Stimulated activated CD8-positive, alpha-beta memory T cell treated with anti-CD3 and anti-CD28 coated beads, Interleukin-4, amount 100 ng/mL, for 4 hours (primary cell): ENCODE data around the gene RBFOX2.

Source experiments
- DNase-seq, 2 donors: peaks; one replicate each; pipeline ENCODE4 v3.0.0-alpha.2; 2020; ENCODE audit warnings: low read depth in 2 of 2, low spot score in 1 of 2

Gene RBFOX2

GRCh38 chr22:35870517-35871293, 157.9 kb downstream of the RBFOX2 start:
- DNase-seq = no peak

DNA sequence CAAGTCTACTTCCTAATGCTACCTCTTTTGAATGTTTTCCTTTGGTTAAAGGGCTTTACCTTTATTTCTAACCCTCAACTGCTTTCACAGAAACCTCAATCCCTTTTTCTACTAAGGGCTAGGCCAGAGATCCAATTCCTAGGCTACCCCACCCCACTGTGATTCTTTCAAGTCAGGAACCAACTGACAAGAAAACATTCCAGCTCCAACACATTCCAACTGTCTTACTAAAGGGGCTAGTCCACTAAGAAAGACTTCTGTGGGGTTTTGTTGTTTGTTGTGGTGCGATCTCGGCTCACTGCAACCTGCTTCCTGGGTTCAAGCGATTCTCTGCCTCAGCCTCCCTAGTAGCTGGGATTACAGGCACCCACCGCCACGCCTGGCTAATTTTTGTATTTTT, 159.7 kb downstream of the RBFOX2 start:
- DNase-seq = no peak

DNA sequence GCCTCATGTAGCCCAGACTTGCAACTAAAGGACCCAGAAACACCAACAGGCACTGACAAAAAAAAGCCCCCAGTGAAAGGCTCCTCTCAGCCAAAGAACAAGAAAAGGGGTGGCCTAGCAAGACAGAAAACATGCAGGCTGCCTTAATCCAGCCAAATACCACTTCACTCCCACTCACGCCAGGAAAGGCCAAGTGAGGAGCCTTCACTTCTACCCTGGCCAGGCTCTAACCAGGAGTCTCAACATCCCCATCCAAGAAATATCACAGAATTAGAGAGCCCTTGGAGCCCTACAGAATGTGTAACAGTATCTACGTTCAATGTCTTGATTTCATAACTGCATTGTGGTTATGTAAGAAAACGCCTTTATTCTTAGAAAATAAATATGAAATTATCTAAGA, 162.0 kb downstream of the RBFOX2 start:
- DNase-seq = no peak

GRCh38 chr22:35864545-35865165, 164.0 kb downstream of the RBFOX2 start:
- no peak for DNase-seq

DNA sequence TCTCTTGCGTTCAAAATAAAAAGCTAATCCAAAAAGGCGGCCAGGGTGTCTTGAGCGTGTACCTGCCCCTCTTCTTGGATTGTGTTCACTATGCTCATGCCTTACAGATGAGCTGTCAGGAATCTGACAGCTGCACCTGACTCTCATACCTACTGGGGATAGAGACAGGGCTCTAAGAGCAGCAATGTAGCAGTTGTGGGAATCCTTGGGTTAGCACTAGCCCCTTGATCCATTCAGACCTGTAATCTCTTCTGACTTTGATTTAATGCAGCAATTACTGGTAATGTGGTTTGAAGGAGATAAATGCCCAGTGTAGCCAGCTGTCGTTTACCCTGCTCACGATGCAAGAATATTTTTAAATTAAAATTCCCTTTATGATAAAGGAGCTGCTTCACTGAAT, 165.2 kb downstream of the RBFOX2 start:
- DNase-seq = no peak

- DNase-seq = no peak
Observed at GRCh38 chr22:35862697-35863096, 165.9 kb downstream of the RBFOX2 start.

DNA sequence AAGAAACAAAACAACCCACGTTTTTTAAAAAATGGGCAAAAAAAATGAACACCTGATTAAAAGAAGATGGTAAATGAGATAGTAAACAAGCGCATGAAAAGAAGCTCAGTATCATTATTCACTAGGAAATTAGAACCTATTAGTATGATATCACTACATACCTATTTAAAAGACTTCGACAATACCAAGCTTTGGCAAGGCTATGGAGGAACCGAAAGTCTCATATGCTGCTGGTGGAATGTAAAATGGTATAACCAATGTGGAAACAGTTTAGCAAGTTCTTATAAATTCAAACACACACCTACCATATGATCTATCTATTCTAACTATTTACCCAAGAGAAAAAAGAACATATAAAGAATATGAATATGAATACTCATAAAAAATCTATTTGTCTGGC, 167.2 kb downstream of the RBFOX2 start:
- DNase-seq = no peak

- DNase-seq = no peak
Observed at GRCh38 chr22:35860837-35861236, 167.8 kb downstream of the RBFOX2 start.

DNA sequence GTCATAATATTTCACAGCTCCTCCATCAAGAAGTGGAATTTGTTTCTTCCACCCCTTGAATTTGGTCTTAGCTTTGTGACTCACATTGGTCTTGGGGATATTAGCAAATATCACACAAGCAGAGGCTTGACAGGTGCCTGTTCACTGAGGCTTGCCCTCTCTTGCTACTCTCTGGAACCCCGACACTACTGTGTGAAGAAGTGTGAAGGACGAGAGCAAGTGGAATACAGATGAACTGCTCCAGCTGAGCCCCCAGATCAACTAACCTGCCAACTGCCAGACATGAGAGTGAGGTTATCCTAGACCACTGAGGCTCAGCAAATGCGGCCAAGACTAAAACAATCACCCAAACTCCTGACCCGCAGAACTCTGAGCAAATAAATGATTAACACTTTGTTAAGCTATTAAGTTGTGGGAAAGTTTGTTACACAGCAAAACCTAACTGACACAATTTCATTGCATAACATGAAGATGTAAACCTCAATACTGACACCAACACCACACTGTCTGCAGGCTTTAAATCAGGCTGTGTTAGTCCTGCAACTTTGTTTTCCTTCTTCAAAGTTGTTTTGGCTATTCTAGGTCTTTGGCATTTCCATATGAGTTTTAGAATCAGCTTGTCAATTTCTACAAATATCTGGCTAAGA, 168.4 kb downstream of the RBFOX2 start:
- no peak for DNase-seq

DNA sequence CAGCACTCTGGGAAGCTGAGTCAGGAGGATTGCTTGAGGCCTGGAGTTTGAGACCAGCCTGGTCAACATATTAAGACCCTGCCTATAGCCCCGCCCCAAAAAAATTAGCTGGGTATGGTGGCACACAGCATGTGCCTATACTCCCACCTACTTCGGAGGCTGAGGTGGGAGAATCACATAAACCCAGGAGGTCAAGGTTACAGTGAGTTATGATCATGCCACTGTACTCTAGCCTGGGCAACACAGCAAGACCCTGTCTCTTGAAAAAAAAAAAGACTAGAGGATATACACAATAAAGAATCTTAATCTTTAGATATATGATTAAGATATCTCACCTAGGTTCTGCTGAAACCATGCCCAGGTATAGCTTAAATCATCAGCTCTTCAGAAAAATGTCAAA, 174.3 kb downstream of the RBFOX2 start:
- DNase-seq = no peak

DNA sequence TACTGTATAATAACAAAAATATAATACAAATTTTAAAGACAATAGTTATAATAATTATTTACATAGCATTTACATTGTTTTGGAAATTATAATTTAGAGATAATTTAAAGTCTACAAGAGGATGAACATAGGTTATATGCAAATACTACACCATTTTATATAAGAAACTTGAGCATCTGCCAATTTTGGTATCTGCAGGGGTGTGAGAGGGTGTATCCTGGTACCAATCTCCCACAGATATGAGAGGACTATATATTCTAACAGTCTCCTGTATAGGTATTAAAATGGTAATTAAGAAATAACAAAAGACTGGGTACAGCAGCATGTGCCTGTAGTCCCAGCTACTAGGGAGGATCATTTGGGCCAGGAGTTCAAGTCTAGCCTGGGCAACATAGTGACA, 176.5 kb downstream of the RBFOX2 start:
- no peak for DNase-seq

GRCh38 chr22:35850831-35851230, 177.8 kb downstream of the RBFOX2 start:
- no peak for DNase-seq

DNA sequence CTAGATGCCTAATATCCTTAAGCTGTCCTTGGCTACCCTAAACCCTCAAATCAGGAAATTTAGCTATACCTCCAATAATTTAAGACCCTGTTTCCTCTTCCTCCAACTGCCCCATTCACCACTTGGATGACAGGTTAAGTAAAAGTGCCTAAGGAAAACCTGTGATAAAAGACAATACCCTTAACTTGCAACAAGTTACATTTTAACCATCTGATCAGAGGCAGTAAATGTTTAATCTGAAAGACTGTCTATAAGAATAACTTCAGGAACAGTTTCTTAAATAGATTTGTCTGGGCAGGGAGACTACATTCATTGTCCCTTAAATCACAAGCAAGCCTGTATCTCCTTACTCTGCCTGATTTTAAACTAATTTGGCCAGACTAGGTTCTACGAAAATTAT, 181.8 kb downstream of the RBFOX2 start:
- no peak for DNase-seq

- DNase-seq = no peak
Observed at GRCh38 chr22:35844886-35845285, 183.7 kb downstream of the RBFOX2 start.

DNA sequence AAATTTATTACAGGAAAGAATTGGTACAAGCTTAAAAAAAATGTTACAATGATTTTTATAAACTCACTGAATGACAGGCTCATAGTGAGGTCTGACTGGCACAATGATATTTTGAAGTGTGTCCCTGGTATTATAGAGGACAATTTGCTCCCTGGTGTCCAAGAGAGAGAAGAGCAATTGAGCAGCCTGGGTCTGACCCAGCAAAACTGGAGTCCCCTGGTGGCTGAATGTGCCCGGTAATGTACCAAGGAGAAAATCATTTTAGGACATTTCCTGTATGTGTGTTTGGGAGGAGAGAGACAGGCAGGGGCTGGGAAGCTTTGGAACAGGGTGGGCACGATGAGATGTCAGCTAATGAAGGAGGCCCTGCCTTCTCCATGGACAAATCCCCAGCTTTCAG, 185.7 kb downstream of the RBFOX2 start:
- DNase-seq = no peak

DNA sequence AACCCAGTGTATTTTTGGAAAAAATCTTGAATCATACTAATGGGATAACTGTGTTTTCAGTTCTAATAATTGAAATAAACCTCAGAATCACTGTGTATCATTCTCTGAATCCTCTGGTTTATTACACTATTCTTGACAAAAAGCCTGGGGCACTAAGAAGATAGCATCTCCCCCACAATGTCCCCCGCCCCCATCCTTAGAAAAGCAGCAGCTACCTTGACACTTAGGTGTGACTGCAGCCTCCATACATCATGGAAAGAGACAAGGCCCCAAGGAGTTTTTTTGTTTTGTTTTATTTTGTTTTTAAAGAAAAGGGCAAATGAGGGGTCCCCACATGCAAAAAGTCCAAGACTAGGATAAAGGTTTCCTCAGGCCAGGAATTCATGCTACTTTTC, 186.1 kb downstream of the RBFOX2 start:
- DNase-seq = no peak

DNA sequence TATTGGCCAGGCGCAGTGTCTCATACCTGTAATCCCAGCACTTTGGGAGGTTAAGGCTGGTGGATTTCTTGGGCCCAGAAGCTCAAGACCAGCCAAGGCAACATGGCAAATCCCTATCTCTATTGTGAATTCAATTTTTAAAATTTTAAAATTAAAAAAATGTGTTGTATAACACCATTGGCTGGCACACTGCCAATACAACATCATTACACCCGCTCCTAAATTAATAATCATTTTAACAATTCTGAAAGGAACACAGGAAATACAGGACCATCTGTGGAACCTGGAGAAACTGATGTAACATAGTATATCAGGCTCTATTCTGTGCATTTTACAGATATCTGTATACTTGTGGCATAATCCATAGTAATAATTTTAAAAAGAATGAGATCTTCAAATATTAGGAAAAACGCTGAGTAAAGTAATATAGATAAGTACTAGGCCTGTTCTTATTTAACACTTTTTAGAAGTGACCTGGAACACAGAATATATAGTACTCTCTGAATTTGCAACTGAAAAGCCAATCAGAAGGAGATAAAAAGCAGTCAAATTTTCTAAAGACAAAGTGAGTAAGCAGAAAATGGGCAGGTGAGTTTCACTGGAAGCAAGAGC, 186.6 kb downstream of the RBFOX2 start:
- DNase-seq = no peak

DNA sequence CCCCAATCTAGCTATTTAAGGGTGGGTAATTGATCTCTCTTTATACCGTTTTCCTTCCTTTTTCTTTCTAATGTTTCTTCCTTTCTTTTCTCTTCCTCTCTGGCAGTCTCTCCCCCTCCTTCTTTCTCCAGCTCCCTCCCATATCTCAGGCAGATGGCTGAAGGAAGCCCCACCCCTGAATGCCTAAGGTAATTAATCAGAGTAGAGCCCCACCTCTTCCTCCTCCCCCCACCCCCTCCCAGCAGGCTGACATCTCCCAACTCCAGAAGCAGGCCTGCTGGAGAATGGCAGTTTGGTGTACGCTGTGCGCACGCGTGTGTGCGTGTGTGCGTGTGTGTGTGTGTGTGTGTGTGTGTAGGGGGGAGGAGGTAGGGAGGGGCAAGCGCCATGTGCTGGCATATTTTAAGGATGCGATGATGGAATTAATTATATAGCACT, 188.3 kb downstream of the RBFOX2 start:
- no peak for DNase-seq

- no peak for DNase-seq
Observed at GRCh38 chr22:35839841-35840301, 188.8 kb downstream of the RBFOX2 start.

- DNase-seq = no peak
Observed at GRCh38 chr22:35838855-35839576, 189.6 kb downstream of the RBFOX2 start.

DNA sequence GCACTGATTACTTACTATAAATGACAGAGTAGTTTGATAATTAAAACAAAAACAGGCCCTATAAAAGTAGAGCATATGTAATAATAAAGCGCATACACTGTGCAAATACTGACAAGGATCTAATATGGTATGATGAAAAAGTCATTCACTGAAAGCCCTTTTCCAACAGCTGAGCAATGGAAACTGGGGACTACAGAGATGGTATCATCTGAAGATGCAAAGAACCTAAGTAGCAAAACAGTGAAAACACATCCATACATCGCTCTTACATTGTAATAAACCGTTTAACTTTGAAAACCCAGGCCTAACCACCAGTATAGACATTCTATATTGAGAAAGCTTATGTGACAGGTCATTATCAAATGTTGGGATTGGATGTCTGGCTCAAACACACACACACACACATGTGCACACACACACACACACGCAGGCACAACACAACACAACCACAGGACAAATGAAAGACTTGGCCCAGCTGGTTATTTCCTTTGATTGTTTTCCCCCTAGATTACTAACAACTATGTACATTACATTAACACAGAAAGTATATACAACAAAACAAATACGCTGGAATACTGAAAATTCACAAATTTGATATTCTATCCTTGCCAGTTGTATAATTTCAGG, 191.4 kb downstream of the RBFOX2 start:
- DNase-seq = no peak
